Dedifferentiated amniotic fluid mesenchymal stem cell (primary cell): ENCODE results near the gene GPR65.

ENCODE experiments used
- DNase-seq: peaks from one replicate; pipeline ENCODE4 v3.0.0-alpha.2; 2016; ENCODE audit errors: extremely low spot score

GPR65 gene, protein sequence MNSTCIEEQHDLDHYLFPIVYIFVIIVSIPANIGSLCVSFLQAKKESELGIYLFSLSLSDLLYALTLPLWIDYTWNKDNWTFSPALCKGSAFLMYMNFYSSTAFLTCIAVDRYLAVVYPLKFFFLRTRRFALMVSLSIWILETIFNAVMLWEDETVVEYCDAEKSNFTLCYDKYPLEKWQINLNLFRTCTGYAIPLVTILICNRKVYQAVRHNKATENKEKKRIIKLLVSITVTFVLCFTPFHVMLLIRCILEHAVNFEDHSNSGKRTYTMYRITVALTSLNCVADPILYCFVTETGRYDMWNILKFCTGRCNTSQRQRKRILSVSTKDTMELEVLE

DNA sequence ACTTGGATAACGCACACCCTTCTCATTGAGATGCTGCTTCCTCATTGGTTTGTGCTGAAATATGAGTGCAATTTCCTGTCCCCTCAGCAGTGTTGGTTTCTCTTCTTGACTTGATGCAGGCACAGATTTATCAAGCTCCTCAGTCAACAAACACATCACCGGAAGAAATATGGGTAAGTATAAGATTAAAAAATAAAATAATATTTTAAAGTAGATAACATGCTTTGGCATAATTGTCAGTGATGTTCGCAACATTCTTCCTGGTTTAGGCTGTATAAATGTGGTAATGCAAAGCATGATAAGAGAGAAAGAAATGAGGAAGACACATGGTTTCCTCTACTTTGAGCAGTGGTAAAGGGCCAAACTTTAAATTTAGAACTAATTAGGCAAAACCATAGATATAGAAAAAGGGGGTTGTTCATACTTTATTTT is at the start of gene GPR65:
Gene GPR65, plus strand, starts transcription at position 86 of the 432 bp plus-strand sequence. CDS start 5,713 bp downstream, outside the sequence.
- no peak for DNase-seq

DNA sequence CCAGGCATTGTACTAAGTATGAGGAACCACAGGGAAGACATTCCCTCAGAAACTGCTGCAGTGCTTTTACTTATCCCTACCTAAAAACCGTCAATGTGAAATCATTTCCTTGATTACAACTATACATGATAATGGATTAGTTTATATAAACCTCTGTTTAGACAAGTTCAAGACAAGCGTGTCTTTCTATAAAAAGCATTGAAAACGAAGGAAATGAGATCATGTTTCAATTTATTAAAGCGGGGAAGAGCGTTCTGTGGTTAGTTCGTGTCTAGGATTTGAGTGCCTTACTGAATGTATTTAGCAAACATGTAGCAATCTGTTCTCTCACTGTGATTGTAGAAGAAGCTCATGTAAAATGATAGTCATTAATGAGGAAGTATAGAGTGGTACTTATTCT is 49.4 kb upstream of the GPR65 start:
- peak; percentile 38 for DNase-seq

DNA sequence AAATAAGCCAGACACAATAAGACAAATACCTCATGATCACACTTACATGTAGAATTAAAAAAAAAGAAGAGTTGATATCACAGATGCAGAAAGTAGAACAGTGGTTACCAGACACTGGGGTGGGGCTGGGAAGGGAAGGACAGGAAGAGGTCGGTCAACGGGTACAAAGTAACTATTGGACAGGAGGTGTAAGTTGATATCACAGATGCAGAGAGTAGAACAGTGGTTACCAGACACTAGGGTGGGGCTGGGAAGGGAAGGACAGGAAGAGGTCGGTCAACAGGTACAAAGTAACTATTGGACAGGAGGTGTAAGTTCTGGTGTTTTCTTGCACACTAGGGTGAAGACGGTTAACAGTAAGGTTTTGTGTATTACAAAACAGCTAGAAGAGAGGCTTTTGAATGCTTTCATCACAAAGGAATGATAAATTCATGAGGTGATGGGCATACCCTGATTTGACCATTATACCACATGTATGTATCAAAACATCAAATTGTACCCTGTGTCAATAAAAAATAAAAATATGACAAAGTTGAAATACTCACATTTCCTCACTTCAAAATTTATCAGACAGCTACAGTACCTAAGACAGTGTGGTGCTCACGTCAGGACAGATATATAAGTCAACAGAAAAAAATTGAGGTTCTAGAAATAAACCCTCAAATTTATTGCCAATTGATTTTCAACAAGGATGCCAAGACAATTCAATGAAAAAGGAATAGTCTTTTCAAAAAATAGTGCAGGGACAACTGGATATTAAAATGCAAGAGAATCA is 44.7 kb upstream of the GPR65 start:
- no peak for DNase-seq

DNA sequence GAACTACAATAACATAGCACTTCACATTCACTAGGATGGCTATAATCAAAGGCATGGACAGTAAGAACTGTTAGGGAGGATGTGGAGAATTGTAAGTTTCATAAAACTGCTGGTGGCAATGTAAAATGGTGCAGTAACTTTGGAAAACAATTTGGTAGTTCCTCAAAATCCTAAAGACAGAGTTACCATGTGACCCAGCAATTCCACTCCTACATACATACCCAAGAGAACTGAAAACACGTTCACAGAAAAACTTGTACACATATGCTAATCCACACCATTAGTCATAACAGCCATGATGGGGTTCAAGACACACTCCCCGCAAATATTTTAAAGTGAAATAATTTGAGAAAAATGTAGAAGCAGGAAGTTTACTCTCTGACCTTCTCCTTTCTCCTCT is 43.7 kb upstream of the GPR65 start:
- DNase-seq = no peak

DNA sequence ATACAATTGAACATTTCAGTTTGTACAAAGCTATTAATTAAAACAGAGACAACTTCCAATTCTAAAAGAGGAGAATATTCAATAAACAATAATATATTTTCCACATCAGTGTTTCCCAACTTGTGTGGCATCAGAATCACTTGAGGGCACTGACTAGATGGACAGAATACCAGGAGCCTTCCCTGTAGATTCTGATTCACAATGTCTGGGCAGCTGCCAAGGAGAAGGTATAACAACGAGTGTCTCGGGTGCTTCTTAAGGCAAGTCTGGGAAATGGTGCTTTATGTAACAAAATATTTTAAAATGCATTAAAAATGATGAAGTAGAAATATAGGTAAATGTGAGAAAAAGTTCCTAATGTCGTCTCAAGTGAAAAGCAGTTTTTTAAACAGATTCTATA is 38.1 kb upstream of the GPR65 start:
- DNase-seq = no peak

DNA sequence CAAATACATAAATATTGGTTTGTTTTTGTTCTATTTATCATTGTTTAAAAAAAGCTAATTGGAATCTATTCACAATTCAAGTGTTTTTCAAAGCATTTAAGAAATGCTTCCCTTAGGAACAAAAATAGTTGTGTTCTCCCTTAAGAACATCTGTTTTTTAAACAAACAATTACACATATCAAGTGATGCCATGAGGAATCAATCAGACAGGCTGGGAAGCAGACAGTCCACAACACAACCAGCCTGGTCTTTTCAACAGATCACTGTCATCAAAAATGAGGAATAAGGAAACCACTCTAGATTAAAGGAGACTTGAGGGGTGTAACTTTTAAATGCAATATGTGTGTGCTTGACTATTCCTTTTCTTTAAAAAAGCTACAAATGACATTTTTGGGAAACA is 37.4 kb upstream of the GPR65 start:
- peak; percentile 18 for DNase-seq

DNA sequence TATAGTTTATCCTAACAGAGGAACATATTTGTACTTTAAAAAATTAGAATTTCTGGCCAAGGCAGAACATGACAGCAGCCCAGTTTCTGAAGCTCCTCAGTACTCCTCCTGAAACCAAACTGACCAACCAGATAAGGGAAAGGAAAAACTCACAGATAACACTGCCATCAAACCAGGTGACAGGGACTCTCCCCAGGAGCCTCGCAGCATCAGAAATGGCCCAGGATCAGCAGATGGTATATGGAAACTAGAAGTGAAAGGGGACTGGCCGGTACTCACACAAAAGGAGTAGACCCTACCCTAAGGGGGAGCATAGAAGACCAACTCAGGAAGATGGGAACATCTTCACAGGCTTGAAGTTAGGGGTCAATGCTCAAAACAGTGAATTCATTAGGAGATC is 33.9 kb upstream of the GPR65 start:
- no peak for DNase-seq

DNA sequence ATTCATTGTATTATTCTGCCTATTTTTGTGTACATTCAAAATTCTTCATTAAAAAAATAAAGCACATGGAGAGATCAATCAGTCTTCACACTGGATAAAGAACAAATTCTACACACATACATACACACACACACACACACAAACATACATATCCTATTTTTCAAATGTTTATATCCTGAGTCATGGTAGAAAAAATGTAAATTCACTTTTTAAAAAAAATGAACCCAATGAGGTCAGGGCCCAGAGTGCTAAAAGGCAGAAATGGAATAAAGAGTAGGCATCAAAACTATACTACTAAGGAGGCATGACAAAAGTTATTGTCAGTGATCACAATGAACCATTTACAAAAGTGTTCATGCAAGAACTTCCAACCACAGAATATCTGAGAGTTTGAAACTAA is 29.3 kb upstream of the GPR65 start:
- no peak for DNase-seq

DNA sequence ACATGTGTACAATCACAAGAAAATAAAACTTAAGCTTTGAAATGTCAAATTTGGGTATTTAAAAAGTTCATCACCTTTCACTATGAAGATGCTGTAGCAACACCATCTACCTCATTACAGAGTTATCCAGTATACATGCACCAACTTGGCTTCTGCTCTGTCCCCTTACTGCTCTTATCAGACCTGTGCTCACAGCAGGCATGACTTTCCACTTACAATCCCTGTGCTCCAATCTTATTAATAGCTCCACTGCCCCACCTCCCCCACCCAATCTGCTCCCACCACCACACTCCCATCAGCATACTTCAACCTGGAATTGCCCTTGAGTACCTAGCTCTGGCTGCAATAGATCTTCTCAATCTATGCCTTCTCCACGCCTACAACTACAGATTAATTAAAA is 25.2 kb upstream of the GPR65 start:
- DNase-seq = no peak

DNA sequence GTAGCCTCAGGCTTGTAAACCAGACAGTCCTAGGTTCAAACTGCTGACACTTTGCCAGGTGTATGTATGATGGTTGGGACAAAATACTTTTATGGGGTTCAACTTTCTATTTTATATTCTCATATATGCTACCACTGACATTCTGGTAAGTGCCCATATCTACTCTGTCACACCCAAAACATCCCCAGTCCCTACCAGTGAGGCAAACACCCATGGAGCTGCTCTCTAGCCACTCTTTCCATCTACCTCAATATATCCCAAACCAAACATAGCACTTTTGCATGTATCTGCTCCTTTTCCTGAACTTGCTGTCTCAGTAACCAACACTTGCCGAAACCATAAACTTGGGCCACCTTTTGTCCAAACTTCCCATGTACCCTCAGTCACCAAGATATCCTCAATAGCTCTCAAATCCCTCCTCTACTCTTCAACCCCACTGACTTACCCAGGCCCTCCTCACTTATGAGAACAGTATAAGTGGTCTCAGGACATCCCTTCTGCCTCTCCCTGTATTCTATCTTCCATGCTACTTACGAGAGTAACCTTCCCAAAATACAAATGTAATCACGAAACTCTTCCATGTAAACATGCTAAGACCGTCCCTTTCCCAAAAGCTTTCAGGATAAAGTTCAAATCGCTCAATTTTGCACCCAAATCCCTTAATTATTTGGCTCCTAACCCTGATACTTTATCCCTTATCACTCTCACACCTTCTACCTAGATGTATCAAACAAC is 15.5 kb upstream of the GPR65 start:
- DNase-seq = no peak

DNA sequence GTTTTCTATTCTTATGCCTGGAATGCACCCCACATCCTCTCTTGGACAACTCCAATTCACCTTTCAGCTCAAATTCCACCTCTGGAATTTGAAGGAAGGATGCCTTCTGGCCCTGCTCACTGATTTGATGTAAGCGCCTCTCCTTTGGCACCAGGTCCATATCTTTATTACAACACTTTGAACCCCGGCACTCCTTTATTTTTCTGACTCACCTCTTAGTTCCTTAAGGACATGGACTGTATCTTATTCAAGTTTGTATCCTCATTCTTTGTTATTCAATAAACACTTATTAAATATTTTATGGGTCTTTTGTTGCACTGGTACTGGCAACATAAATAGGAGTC is 15.0 kb upstream of the GPR65 start:
- DNase-seq = no peak

DNA sequence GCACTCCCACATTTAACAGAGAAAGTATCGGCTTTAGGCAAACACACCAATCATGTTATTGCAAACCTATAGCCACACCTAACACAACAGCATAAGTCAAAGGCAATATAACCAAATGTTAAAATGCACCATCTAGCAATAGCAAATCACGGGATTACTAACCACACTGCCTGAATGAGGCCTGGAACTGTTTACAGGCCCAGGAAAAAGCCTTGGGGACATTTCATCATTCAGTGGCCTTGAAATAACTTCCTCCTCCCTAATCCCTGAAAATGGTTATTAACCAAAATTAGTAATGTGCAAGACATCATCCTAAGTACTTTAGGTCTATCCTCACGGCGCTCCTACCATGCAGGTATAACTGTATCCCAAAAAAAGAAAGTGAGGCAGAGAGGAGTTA is 14.3 kb upstream of the GPR65 start:
- no peak for DNase-seq

DNA sequence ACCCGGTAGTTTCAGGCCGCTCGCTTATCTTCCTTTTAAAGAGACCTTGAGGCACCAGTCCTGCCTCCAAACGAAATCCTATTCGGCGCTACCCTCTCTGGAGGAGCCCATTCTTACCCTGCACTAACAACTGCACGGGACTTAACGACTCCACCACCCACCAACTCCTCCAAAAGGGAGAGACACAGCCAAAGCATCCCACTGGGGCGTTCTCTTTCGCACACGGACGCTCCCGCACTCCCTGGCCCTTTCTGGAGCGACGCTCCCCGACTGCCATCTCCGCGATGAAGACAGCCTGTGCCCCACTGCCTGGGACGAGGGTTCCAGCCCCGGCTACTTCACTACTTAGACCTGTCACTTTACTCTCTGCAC is 12.6 kb upstream of the GPR65 start:
- DNase-seq = no peak

DNA sequence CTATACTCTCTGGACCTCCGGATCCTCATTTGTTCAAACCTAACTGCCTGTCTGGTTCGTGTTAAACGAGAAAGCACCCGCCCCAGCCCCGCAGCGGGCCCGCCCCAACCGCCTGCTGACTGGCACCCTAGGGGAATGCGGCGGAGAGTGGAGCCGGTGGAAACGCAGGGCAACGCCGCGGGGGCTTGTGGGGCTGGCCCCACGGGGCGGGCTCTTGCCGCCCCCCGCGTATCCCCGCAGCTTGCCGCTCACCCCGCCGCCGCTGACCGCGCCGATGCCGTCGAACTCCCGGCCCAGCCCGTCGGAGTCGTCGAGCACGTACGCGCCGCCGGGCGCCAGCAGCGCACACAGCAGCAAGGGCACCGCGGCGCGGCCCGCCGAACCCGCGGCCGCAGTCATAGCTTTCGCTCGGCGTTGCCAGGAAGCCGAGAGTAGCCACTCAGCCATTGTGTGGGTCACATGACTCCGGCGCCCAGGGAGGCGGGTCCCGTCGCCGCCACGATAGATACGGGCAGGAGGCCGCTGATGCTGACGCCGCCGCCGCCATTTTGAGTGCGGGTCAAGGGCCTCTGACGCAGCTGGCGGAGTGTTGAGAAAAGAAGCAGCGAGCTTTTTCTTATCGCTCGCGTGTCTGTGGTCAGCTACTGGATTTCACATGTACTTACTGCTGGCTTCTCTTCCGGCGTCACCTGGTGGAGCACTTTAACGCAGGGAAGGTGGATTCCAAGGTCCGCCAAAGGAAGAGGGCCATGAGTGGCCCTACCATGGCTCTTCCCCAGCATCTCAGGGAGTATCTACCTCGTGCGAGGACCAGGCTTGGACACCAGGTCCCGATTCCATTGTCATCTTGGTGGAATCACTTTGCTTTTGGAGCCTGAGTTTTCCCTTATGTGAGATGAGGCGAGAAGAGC is 12.0 kb upstream of the GPR65 start, which contains the start of gene GALC:
Gene GALC, minus strand, starts transcription at position 465 of the 911 bp plus-strand sequence. Its CDS starts 18 bp downstream, at position 447.
- peak; percentile 74 for DNase-seq

DNA sequence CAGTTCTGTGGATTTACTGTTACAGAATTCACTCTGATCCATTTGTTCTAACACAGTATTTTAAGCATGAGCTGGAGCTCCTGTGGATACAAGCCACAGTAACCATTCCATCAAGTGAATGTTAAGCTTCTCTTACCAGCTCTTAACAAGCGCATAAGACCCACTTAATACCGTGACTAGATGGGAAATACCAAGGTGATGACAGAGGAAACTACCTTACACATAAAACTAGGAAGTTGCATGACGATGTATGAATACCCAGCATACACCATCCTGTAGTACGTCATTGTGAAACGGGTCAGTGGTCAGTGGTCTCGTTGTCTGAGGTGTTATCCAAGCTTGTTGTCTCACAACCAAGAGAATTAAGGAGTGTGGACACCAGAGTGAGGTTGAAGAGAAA is 10.0 kb upstream of the GPR65 start:
- DNase-seq = no peak

DNA sequence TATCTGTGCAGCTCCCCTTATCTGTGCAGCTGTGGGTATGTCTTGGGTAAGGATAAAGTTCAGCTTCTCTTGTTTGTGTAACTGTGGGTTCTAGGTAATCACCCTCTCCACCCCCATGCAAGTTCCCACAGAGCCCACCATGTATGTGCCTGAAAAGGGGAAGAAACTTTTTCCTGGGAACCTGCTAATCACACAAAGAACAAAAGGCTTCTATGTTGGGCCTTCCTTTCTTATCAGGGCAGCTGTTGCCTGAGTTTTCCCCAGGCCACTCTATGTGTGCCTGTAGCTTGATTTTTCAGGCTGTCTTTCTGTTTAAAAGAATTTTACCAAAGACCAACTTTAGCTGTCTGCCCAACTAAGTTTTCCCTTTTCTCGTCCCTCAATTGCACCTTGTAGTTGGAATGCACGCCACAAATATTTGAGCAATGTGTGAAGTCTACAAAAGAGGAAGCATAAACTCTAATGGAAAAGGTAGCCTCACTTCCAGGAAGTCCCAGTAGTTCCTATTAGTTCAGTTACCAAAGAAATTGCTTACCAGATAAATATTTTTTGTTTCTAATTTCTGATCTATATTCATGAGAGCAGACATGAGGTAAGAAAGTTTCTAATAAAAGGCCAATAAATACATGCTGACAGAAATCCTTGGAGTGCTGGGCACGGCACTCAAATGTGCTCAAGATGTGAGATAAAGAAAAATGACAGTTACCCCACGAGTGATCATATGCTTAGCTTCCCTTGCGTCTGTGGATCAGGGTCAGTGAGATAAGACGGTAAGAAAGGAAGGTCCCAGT is 9.2 kb upstream of the GPR65 start:
- DNase-seq = no peak

DNA sequence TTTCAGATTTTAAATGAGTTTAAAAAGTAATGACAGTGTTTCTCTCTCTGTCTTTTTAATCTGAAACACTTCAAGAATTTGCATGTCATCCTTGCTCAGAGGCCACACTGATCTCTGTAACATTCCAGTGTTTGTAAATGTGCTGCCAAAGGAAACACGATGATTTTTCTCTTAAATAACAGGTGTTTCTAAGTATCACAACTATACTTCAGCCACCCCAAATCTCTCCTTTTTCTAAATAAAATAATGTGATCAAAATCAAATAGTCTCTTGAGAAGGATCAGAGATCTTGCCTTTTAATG is 8.7 kb upstream of the GPR65 start:
- DNase-seq = no peak

DNA sequence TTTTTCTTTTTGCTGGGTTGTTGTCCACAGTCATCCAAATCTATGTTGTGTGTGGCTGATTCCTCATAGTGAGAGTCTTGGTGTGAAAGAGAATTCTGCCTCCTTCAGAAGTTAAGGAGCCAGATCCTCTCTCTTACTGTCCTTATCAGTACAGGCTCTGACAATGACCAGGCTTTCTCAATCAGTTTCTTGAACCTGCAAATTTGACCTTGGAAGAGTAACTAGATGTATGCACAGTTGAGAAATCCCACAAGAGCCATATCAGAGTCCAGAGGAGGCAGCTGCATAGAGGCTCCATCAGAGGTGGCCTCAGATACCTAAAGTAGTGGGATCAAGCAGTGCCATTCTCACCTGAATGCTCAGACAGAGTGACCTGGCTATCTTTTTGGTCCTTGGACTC is 6.5 kb upstream of the GPR65 start:
- DNase-seq = no peak

DNA sequence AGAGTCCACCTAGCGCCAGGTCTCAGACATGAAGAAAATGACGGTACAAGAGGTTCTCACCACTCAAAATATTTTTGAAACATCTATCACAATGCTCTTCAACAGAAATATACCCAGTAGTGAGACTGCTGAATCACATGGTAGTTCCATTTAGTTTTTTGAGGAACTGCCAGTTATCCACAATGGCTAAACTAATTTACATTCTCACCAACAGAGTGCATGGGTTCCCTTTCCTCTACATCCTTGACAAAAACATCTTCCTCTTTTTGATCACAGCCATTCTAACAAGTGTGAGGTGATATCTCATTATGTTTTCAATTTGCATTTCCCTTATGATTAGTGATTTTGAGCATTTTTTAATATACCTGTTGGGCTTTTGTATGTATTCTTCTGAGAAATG is 5.7 kb upstream of the GPR65 start:
- DNase-seq = no peak

DNA sequence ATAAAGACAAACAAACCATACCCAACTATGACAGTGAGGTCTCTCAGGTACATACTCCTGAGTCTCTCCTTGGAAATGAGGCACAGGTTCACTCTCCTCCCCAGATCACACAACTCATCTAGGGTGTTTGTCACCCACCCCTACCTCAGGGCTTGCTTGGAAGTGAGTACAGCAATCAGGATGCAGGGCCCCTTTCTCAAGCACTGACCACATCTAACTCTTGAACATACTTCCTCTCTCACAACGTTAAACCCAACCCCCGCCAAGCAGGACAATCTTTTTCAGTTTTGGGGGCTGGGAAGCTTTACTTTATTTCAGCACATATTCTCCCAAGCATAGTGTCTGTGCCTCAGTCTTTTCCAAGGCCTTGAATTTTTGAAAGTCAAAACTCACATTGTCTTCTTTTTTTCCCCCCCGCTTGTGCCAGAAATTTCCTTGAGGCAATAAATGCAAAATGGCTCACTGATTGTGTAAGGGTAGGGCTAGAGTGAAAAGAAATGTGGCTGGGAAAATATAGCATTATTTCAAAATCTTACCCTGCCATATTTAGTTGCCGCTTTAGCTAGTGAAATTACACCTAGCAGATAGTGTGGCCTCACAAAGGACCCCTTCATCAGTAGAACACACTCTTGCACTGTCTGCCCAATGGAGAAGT is 2.4 kb upstream of the GPR65 start:
- DNase-seq = no peak

DNA sequence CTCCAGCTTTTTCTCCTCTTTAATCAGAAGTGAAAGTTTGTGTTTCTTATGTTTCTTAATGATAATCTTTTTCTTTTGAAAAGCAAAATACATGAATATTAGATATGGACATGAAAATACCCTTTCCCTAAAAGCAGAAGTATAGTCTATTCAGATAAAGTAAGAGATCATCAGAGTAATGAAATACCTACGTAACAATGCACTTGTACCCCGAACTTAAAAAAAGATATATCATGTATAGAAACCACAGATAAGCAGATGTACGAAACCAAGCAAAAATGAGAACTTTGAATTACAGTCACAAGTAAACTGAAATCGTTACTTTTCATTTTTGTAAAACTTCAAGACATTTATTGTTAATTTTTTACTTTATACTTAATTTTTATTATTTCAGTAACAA is 1.5 kb upstream of the GPR65 start:
- DNase-seq = no peak
